ENCODE results near the gene ABCB11.

DNA sequence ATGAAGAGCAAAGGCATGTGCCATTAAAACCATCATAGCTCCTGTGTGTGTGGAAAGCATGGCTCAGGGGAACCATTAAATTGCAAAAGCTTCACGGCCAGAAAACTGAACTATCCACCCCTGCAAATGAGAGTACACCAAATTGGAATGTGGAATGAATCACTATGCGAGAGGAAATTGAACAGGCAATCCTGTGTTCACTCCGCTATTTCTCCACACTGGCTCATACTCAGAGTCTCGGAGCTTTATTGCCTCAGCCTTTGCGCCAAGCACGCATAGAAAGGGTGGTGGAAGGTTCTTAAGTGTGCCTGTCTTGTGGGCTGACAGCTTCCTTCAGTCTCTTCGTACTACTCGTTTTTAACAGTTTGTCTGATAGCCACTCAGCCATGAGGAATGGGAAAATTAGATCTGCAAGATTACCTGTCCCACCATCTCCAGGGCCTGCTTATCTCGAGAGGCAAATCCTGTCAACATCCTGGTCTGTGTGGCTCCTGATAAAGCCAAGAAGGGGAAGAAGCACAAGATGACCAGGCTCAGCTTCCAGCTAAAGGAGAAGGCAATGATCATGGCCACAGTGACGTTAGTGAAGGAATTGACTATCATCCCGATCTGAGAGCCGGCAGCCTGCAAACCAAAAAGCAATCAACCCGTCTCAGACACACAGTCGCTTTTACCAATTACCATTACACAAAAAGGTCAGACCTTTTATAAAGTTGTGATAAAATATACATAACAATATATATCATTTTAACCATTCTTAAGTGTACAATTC, 95.1 kb downstream of the ABCB11 start:
- no peak for TF ChIP-seq SMAD1 (IDR thresholded peaks at IDR 0.05; ENCODE audit: low read depth, partially characterized antibody)
- TF ChIP-seq ZZZ3 (IDR thresholded peaks at IDR 0.05; ENCODE audit: control insufficient read depth, insufficient read length, low read depth) = no peak
- TF ChIP-seq RAD21 (IDR thresholded peaks at IDR 0.05; ENCODE audit: insufficient read depth, low read depth, low read length) = no peak
- TF ChIP-seq CHD2 (IDR thresholded peaks at IDR 0.05; ENCODE audit: borderline replicate concordance, low read depth, low read length) = no peak
- TF ChIP-seq EZH2 (IDR thresholded peaks at IDR 0.05; ENCODE audit: borderline replicate concordance, control insufficient read depth, low read depth, low read length) = no peak
- no peak for TF ChIP-seq POLR2AphosphoS2 (IDR thresholded peaks at IDR 0.05; ENCODE audit: low read depth, low read length)
- TF ChIP-seq ASH2L (IDR thresholded peaks at IDR 0.05; ENCODE audit: borderline replicate concordance, low read depth) = no peak
- no peak for TF ChIP-seq SMC3 (IDR thresholded peaks at IDR 0.05; ENCODE audit: borderline replicate concordance, low read length)
- no peak for TF ChIP-seq CTCF (IDR thresholded peaks at IDR 0.05 in 2 of 3, conservative IDR thresholded peaks at IDR 0.05 in 1 of 3; ENCODE audit: control insufficient read depth in 2 of 3, extremely low read depth in 1 of 3, insufficient read depth in 1 of 3, low read depth in 3 of 3, low read length in 3 of 3)

Data from GM12878 (cell line).